Measurements from ENCODE around the gene KCND3.

The KCND3 gene

GRCh38 chr1:111731956-111732355, 257.5 kb downstream of the KCND3 start:
- no peaks in the 10 kb centered on the region for H3K36me3 ChIP-seq (ENCODE audit: insufficient read depth, low read length)
- no peak overlapping the region for H2AFZ ChIP-seq (ENCODE audit: low read length)
- H3K79me2 ChIP-seq (ENCODE audit: insufficient read depth, low read length), result no peaks in the 10 kb centered on the region
- no peaks in the 10 kb centered on the region for H3F3A ChIP-seq (ENCODE audit: low read depth)
- H4K20me1 ChIP-seq (ENCODE audit: insufficient read depth, low read length, poor library complexity, severe bottlenecking), result no peaks in the 10 kb centered on the region
- H3K4me1 ChIP-seq (ENCODE audit: insufficient read depth, low read length, poor library complexity, severe bottlenecking), result peaks cover 3% of the 10 kb centered on the region
- no peak overlapping the region for H3K9ac ChIP-seq (ENCODE audit: low read depth, low read length, poor library complexity, severe bottlenecking)
- H3K4me2 ChIP-seq (ENCODE audit: low read depth, low read length, poor library complexity, severe bottlenecking), result no peak overlapping the region
- no peaks in the 10 kb centered on the region for H3K9me3 ChIP-seq (ENCODE audit: insufficient read depth, low read depth, low read length)
- H3K9me2 ChIP-seq (replicated peaks; ENCODE audit: low read depth, low read length), result no peaks in the 10 kb centered on the region
- H3K27me3 ChIP-seq (ENCODE audit: insufficient read depth, low read length, poor library complexity, severe bottlenecking), result no peaks in the 10 kb centered on the region
- TF ChIP-seq EZH2phosphoT487 (IDR thresholded peaks at IDR 0.05; ENCODE audit: borderline replicate concordance), result no peak
- TF ChIP-seq CTCF (conservative IDR thresholded peaks at IDR 0.05; ENCODE audit: low read length), result no peak
- H3K4me3 ChIP-seq (ENCODE audit: low read length, poor library complexity, severe bottlenecking), result no peak overlapping the region

- H3K4me1 ChIP-seq (ENCODE audit: insufficient read depth, low read length, poor library complexity, severe bottlenecking), result no peaks in the 10 kb centered on the region
- H3K27me3 ChIP-seq (ENCODE audit: insufficient read depth, low read length, poor library complexity, severe bottlenecking), result no peaks in the 10 kb centered on the region
- H4K20me1 ChIP-seq (ENCODE audit: insufficient read depth, low read length, poor library complexity, severe bottlenecking), result no peaks in the 10 kb centered on the region
- no peaks in the 10 kb centered on the region for H3K9me2 ChIP-seq (replicated peaks; ENCODE audit: low read depth, low read length)
- H3K4me2 ChIP-seq (ENCODE audit: low read depth, low read length, poor library complexity, severe bottlenecking), result no peak overlapping the region
- TF ChIP-seq CTCF (conservative IDR thresholded peaks at IDR 0.05; ENCODE audit: low read length) (no peak), EZH2phosphoT487 (IDR thresholded peaks at IDR 0.05; ENCODE audit: borderline replicate concordance) (no peak)
- H3K36me3 ChIP-seq (ENCODE audit: insufficient read depth, low read length), result no peaks in the 10 kb centered on the region
- no peak overlapping the region for H3K4me3 ChIP-seq (ENCODE audit: low read length, poor library complexity, severe bottlenecking)
- H3F3A ChIP-seq (ENCODE audit: low read depth), result no peaks in the 10 kb centered on the region
- H3K79me2 ChIP-seq (ENCODE audit: insufficient read depth, low read length), result no peaks in the 10 kb centered on the region
- no peak overlapping the region for H3K9ac ChIP-seq (ENCODE audit: low read depth, low read length, poor library complexity, severe bottlenecking)
- no peak overlapping the region for H2AFZ ChIP-seq (ENCODE audit: low read length)
- H3K9me3 ChIP-seq (ENCODE audit: insufficient read depth, low read depth, low read length), result no peaks in the 10 kb centered on the region
Measured at GRCh38 chr1:111730706-111731105, 258.8 kb downstream of the KCND3 start.

- Histone ChIP-seq H3F3A (ENCODE audit: low read depth) (no peaks in the 10 kb centered on the region), H3K27me3 (ENCODE audit: insufficient read depth, low read length, poor library complexity, severe bottlenecking) (no peaks in the 10 kb centered on the region), H3K9ac (ENCODE audit: low read depth, low read length, poor library complexity, severe bottlenecking) (no peak overlapping the region), H3K79me2 (ENCODE audit: insufficient read depth, low read length) (no peaks in the 10 kb centered on the region), H2AFZ (ENCODE audit: low read length) (no peak overlapping the region), H3K9me3 (ENCODE audit: insufficient read depth, low read depth, low read length) (no peaks in the 10 kb centered on the region), H3K9me2 (replicated peaks; ENCODE audit: low read depth, low read length) (no peaks in the 10 kb centered on the region), H3K4me1 (ENCODE audit: insufficient read depth, low read length, poor library complexity, severe bottlenecking) (no peaks in the 10 kb centered on the region), H3K4me3 (ENCODE audit: low read length, poor library complexity, severe bottlenecking) (no peak overlapping the region), H3K4me2 (ENCODE audit: low read depth, low read length, poor library complexity, severe bottlenecking) (no peak overlapping the region), H3K36me3 (ENCODE audit: insufficient read depth, low read length) (no peaks in the 10 kb centered on the region), H4K20me1 (ENCODE audit: insufficient read depth, low read length, poor library complexity, severe bottlenecking) (no peaks in the 10 kb centered on the region)
- TF ChIP-seq EZH2phosphoT487 (IDR thresholded peaks at IDR 0.05; ENCODE audit: borderline replicate concordance) (no peak), CTCF (conservative IDR thresholded peaks at IDR 0.05; ENCODE audit: low read length) (no peak)
Measured at GRCh38 chr1:111729946-111730681, 259.4 kb downstream of the KCND3 start.
